8988T (cell line): ENCODE data around the gene CLEC4C.

ENCODE experiments used
- DNase-seq: peaks from one replicate; pipeline ENCODE4 v3.0.0; 2011

The CLEC4C gene

GRCh38 chr12:7719946-7720730 is 27.0 kb downstream of the CLEC4C start:
- no peak for DNase-seq

GRCh38 chr12:7716381-7716780 is 30.8 kb downstream of the CLEC4C start:
- DNase-seq: peak; percentile 15

GRCh38 chr12:7712841-7713442 is 34.2 kb downstream of the CLEC4C start:
- no peak for DNase-seq

GRCh38 chr12:7711133-7711532 is 36.0 kb downstream of the CLEC4C start, which contains the start of gene DPPA3:
Gene DPPA3 (plus strand): TSS chr12:7711433. CDS start chr12:7711571, 138 bp downstream.
- DNase-seq: no peak

- no peak for DNase-seq
These were observed 37.1 kb downstream of the CLEC4C start for GRCh38 chr12:7709969-7710675.

- no peak for DNase-seq
These were observed 41.3 kb downstream of the CLEC4C start for GRCh38 chr12:7705846-7706245.

- no peak for DNase-seq
These were observed 51.5 kb downstream of the CLEC4C start, which contains the start of gene GDF3 for GRCh38 chr12:7695566-7696197. Gene GDF3 (minus strand): TSS chr12:7695775. CDS start chr12:7695728, 47 bp downstream.

GRCh38 chr12:7695237-7695560 is 52.0 kb downstream of the CLEC4C start:
- no peak for DNase-seq

GRCh38 chr12:7694556-7695236 is 52.5 kb downstream of the CLEC4C start:
- no peak for DNase-seq

- no peak for DNase-seq
These were observed 53.4 kb downstream of the CLEC4C start for GRCh38 chr12:7693793-7694192.

- DNase-seq: no peak
These were observed 65.6 kb downstream of the CLEC4C start for GRCh38 chr12:7681535-7681934.
